GM15510 (cell line): ENCODE measurements around the gene THSD4.

ENCODE experiments used
- POLR2A ChIP-seq: IDR thresholded peaks from 3 replicates; pipeline ENCODE4 v1.6.1; 2011; ENCODE audit warnings: borderline replicate concordance; ENCODE audit not compliant: insufficient read length; ENCODE audit errors: extremely low read depth

The THSD4 gene

GRCh38 chr15:71811752-71812735 is 696.8 kb downstream of the THSD4 start:
- no peak for TF ChIP-seq POLR2A

DNA sequence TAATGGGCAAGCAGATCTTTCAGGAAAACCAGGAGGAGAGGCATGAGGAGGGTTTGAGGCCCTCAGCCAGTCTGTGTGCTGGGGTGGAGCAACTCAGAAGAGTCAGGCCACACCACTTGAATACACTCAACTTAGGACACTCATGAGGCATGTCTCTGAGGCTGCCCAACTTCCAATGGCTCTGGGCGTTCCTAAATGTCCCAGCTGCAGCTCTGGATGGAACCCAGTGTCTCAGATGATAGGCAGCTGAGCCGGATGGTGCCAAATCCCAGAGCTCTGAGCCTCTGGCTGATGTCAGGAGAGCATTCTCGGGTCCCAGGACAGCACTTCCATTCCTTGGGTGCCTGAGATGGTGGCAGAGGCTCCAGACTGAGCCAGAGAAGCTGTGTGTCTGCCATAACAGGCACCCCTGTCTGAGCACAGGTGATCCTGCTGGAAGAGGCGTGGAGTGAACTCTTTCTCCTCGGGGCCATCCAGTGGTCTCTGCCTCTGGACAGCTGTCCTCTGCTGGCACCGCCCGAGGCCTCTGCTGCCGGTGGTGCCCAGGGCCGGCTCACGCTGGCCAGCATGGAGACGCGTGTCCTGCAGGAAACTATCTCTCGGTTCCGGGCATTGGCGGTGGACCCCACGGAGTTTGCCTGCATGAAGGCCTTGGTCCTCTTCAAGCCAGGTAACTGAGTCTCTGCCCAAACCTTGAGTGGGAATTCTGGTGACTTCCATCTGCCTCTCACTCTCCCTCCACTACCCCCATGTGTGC is 697.9 kb downstream of the THSD4 start:
- no peak for TF ChIP-seq POLR2A

- TF ChIP-seq POLR2A = no peak
Measured at GRCh38 chr15:71813723-71814470, 698.6 kb downstream of the THSD4 start.

GRCh38 chr15:71815301-71815700 is 700.0 kb downstream of the THSD4 start:
- TF ChIP-seq POLR2A = no peak

DNA sequence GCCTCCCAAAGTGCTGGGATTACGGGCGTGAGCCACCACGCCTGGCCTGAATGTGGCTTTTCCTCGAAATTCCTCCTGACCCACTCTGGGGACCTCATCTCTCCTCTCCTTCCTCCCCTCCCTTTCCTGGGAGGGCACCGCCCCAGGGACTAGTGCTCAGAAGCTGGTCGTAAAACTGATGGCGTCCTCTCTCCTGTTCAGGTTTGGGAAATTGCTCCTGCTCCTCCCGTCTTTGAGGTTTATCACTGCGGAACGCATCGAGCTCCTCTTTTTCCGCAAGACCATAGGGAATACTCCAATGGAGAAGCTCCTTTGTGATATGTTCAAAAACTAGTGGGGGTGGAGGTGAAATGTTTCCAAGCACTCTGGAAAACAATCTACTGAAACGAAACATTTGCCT is 702.1 kb downstream of the THSD4 start:
- no peak for TF ChIP-seq POLR2A

- no peak for TF ChIP-seq POLR2A
Measured at GRCh38 chr15:71820127-71820526, 704.9 kb downstream of the THSD4 start.

- TF ChIP-seq POLR2A = no peak
Measured at GRCh38 chr15:71821547-71822129, 706.4 kb downstream of the THSD4 start.

DNA sequence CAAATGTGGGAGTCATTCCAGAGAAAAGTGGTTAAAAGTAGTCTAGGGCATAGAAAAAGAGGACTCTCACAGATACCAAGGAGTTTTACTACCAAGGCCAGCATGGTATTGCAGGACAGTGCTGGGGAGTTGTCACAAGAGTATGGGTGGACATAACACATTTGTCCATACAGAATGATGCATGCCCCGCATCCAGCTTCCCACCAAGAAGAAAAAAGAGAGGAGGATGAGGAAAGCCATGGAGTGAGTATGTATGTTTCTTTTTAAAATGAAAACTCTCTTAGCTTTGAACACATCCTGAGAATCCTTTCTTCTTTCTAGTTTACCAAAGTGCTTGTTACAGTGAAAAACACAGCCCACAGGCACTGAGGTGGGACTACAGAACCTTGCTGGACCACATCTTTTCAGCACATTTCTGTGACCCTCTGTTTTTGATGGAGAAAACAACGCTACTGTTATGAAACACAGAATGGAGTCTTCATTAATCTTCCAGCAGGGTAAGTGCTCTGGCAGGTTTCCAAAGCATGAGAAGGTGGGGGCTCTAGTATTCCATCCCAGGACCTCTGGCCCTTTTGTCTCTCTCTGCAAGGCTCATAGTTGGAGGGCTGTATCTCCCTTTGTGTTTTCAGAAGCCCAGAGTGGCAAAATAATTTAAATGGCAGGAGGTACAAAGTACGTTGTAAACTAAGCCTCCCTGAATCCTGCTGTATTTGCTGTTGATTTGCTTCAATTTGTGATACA is 707.8 kb downstream of the THSD4 start:
- TF ChIP-seq POLR2A = no peak

DNA sequence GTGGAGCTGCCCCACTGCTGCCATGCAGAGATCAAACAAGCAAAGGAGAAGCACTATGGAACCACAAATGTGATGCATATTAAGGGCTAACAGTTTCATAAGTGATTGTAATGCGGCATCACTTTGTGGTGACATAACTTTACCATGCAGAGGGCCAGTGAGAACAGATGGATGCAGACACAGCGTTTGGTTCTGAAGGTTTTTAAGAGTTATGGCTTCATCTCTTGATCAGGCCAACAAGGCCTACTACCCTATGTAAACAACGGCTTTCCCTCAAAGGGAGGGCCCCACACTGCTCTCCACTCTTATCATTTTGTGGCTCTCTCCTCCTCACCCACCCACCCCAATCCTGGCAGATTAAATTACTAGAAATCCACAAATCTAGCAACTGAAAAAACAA is 708.5 kb downstream of the THSD4 start:
- no peak for TF ChIP-seq POLR2A

DNA sequence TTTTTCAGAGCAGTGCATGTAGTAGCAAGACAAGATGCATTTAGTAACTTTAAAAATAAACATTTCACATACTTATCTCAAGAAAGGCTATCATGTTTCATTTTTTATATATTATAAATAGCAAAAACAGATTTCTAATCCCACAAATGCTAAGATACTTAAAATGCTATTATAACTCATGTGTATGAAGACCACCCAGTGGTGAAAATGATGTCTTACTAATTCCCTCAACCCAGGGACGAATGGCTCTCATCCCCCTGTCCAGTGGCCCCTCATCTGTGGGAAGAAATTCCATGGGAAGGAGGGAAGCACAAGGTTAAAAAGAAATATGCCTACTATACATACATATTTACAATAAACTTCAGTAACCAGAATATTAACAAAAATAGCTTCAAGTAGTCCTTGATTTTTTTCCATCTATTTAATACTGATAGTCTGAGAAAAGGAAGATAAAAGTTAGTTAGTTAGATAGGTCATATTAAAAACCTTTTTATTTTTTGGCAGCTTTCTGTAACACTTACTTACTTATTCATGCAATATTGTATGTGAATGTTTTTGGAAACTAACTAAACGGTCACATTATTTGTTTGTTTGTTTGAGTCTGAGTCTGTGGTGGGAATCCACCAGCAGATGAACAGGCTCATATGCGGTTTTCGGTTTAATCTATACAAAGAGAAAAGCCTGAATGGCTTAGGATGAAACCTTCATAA is 709.9 kb downstream of the THSD4 start:
- no peak for TF ChIP-seq POLR2A

DNA sequence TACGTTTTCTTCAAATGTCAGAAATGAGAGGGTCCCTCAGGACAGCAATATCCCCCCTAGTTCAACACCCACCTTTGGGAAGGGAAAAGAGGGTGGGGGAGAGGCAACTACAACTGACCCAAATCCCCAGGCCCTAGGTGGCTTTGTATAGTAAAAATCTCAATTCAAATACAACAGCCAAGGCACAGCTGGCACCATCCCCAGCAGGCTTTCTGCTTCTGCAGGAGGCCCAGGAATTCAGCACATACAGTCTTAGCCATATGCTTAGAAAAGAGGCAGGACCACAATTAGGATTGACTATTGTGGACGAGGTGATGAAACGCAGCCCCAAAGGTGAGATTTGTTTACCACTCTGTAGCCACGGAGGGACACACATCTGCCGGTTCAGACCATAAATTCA is 710.9 kb downstream of the THSD4 start:
- TF ChIP-seq POLR2A = no peak

- TF ChIP-seq POLR2A = no peak
Measured at GRCh38 chr15:71830981-71831380, 715.7 kb downstream of the THSD4 start.
